Dedifferentiated amniotic fluid mesenchymal stem cell (primary cell): Measurements from ENCODE around the gene RBP3.
A peak's percentile ranks its signal among the peaks of the same experiment; 100 is the strongest.

Experiments
- DNase-seq: peaks from one replicate; pipeline ENCODE4 v3.0.0-alpha.2; 2016; ENCODE audit errors: extremely low spot score

The RBP3 gene

GRCh38 chr10:47318706-47319105 is 29.5 kb upstream of the RBP3 start:
- DNase-seq, result no peak

GRCh38 chr10:47319784-47320183 is 28.4 kb upstream of the RBP3 start:
- DNase-seq, result no peak

- no peak for DNase-seq
Observed at GRCh38 chr10:47320812-47321211, 27.4 kb upstream of the RBP3 start.

GRCh38 chr10:47321521-47322195 is 26.5 kb upstream of the RBP3 start:
- no peak for DNase-seq

- no peak for DNase-seq
Observed at GRCh38 chr10:47322300-47323061, 25.7 kb upstream of the RBP3 start, which contains the start of gene GDF2. TSS of gene GDF2 (plus strand) at chr10:47322454. CDS start at chr10:47322669, 215 bp downstream.

- DNase-seq, result no peak
Observed at GRCh38 chr10:47323087-47323486, 25.1 kb upstream of the RBP3 start.

- no peak for DNase-seq
Observed at GRCh38 chr10:47323636-47324296, 24.4 kb upstream of the RBP3 start.

- no peak for DNase-seq
Observed at GRCh38 chr10:47325303-47326291, 22.6 kb upstream of the RBP3 start.

GRCh38 chr10:47326306-47326926 is 21.7 kb upstream of the RBP3 start:
- no peak for DNase-seq

GRCh38 chr10:47326927-47327330 is 21.2 kb upstream of the RBP3 start:
- no peak for DNase-seq

GRCh38 chr10:47329855-47330254 is 18.3 kb upstream of the RBP3 start:
- no peak for DNase-seq

- no peak for DNase-seq
Observed at GRCh38 chr10:47330366-47330765, 17.8 kb upstream of the RBP3 start.

- no peak for DNase-seq
Observed at GRCh38 chr10:47330804-47331203, 17.4 kb upstream of the RBP3 start.

GRCh38 chr10:47331491-47331890 is 16.7 kb upstream of the RBP3 start:
- no peak for DNase-seq

- DNase-seq, result no peak
Observed at GRCh38 chr10:47331954-47332353, 16.2 kb upstream of the RBP3 start.

- DNase-seq, result no peak
Observed at GRCh38 chr10:47332371-47332770, 15.8 kb upstream of the RBP3 start.

- peak; percentile 19 for DNase-seq
Observed at GRCh38 chr10:47332946-47333345, 15.2 kb upstream of the RBP3 start.

GRCh38 chr10:47333532-47333931 is 14.6 kb upstream of the RBP3 start:
- no peak for DNase-seq

GRCh38 chr10:47334466-47335295 is 13.5 kb upstream of the RBP3 start:
- DNase-seq, result no peak

- DNase-seq, result no peak
Observed at GRCh38 chr10:47335906-47336305, 12.3 kb upstream of the RBP3 start.
